Measurements from ENCODE around the gene NEK6.

DNA sequence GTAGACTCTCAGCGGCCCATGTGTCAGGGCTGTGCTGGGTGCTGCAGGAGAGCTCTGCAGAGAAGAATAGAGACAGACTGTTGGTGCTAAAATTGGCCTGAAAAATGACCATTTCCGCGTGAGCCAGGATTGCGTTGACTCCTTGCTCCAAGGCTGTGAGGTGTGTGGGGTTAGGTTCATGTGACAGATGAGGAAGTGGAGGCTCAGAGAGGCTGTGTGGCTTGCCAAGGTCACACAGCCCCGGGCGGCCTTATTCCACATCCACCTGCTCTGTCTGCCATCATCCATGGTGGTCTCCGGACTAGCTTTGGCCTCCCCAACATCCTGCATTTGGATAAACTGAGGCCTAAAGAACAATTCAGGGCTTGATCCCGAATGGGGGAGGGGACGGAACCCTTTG lies 15.2 kb downstream of the NEK6 start:
- TF ChIP-seq EP300 (IDR thresholded peaks at IDR 0.05; ENCODE audit: borderline replicate concordance) = no peak
- TF ChIP-seq TCF12 (IDR thresholded peaks at IDR 0.05; ENCODE audit: low read depth) = no peak
- TF ChIP-seq FOXM1 (IDR thresholded peaks at IDR 0.05; ENCODE audit: borderline replicate concordance, low read depth) = no peak
- no peak for TF ChIP-seq TAF1 (IDR thresholded peaks at IDR 0.05; ENCODE audit: low read depth)
- TF ChIP-seq CEBPB (IDR thresholded peaks at IDR 0.05) = no peak
- no peak for TF ChIP-seq EGR1 (IDR thresholded peaks at IDR 0.05)
- TF ChIP-seq, protein P1, sequence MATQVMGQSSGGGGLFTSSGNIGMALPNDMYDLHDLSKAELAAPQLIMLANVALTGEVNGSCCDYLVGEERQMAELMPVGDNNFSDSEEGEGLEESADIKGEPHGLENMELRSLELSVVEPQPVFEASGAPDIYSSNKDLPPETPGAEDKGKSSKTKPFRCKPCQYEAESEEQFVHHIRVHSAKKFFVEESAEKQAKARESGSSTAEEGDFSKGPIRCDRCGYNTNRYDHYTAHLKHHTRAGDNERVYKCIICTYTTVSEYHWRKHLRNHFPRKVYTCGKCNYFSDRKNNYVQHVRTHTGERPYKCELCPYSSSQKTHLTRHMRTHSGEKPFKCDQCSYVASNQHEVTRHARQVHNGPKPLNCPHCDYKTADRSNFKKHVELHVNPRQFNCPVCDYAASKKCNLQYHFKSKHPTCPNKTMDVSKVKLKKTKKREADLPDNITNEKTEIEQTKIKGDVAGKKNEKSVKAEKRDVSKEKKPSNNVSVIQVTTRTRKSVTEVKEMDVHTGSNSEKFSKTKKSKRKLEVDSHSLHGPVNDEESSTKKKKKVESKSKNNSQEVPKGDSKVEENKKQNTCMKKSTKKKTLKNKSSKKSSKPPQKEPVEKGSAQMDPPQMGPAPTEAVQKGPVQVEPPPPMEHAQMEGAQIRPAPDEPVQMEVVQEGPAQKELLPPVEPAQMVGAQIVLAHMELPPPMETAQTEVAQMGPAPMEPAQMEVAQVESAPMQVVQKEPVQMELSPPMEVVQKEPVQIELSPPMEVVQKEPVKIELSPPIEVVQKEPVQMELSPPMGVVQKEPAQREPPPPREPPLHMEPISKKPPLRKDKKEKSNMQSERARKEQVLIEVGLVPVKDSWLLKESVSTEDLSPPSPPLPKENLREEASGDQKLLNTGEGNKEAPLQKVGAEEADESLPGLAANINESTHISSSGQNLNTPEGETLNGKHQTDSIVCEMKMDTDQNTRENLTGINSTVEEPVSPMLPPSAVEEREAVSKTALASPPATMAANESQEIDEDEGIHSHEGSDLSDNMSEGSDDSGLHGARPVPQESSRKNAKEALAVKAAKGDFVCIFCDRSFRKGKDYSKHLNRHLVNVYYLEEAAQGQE (IDR thresholded peaks at IDR 0.05; ENCODE audit: low read depth) = no peak
- no peak for TF ChIP-seq NFIC (IDR thresholded peaks at IDR 0.05)
- no peak for TF ChIP-seq RAD21 (IDR thresholded peaks at IDR 0.05; ENCODE audit: low read depth)
- TF ChIP-seq CREB1 (IDR thresholded peaks at IDR 0.05; ENCODE audit: low read depth) = no peak
- TF ChIP-seq YY1 (IDR thresholded peaks at IDR 0.05; ENCODE audit: low read depth) = no peak
- no peak for TF ChIP-seq TEAD4 (IDR thresholded peaks at IDR 0.05)
- TF ChIP-seq, protein P2, sequence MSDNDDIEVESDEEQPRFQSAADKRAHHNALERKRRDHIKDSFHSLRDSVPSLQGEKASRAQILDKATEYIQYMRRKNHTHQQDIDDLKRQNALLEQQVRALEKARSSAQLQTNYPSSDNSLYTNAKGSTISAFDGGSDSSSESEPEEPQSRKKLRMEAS (IDR thresholded peaks at IDR 0.05) = no peak
- TF ChIP-seq, protein P3, sequence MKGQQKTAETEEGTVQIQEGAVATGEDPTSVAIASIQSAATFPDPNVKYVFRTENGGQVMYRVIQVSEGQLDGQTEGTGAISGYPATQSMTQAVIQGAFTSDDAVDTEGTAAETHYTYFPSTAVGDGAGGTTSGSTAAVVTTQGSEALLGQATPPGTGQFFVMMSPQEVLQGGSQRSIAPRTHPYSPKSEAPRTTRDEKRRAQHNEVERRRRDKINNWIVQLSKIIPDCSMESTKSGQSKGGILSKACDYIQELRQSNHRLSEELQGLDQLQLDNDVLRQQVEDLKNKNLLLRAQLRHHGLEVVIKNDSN (IDR thresholded peaks at IDR 0.05) = no peak

Data from Ishikawa (cell line).